Measurements from ENCODE around the gene CCDC187.
A peak's percentile ranks its signal among the peaks of the same experiment; 100 is the strongest.

CCDC187 gene

DNA sequence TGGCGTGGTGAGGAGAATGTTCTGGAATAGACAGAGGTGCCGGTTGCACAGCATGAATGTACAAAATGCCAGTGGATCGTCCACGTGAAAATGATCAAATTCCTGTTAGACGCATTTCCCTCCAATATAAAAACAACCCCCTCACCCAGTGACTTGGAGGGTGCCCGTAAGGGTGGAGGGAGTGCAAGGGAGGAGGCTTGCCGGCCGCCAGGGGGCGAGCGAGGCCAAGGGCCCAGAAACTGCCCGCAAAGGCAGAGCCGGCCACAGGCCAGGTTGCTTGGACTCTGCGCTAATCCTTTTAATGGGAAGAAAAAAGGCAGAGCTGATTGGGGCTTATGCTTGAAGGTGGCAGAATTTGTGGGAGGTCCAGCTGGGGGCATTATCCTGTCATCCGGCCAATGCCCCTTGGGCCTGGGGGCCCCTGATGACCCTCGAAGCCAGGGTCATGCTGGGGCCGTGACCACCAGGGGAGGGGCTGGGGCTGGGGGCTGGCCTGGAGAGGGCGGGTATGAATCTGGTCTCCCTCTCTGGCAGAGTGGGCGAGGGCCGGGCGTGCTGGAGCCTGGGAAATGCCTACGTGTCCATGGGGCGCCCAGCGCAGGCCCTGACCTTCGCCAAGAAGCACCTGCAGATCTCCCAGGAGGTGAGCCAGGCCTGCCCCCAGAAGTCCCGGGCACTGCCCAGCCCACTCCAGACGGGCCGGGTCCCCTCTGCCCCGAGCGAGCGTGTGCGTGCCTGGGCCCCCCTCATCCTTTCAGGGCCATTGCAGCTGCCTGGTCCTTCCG lies 35.5 kb upstream of the CCDC187 start:
- Histone ChIP-seq H3K4me3 (ENCODE audit: low read length) (no peak overlapping the region), H3K4me2 (ENCODE audit: low read length) (no peak overlapping the region), H4K20me1 (ENCODE audit: control insufficient read depth, insufficient read depth, low read depth, low read length) (no peaks in the 10 kb centered on the region), H3K4me1 (ENCODE audit: control insufficient read depth, low read length) (peaks cover 9% of the 10 kb centered on the region; the same call in 1 of the 2 replicates), H3K9me2 (replicated peaks; ENCODE audit: control insufficient read depth, low read length) (no peaks in the 10 kb centered on the region), H3K79me2 (ENCODE audit: control insufficient read depth, low read length) (no peaks in the 10 kb centered on the region), H3K27ac (ENCODE audit: low read depth, low read length) (no peak overlapping the region), H3K27me3 (ENCODE audit: control insufficient read depth, low read length) (no peaks in the 10 kb centered on the region), H3F3A (ENCODE audit: control insufficient read depth, insufficient read depth) (no peaks in the 10 kb centered on the region), H3K36me3 (ENCODE audit: control insufficient read depth, low read length) (no peaks in the 10 kb centered on the region), H3K9me3 (ENCODE audit: control insufficient read depth, insufficient read depth, low read length) (no peaks in the 10 kb centered on the region)
- TF ChIP-seq, protein P1, sequence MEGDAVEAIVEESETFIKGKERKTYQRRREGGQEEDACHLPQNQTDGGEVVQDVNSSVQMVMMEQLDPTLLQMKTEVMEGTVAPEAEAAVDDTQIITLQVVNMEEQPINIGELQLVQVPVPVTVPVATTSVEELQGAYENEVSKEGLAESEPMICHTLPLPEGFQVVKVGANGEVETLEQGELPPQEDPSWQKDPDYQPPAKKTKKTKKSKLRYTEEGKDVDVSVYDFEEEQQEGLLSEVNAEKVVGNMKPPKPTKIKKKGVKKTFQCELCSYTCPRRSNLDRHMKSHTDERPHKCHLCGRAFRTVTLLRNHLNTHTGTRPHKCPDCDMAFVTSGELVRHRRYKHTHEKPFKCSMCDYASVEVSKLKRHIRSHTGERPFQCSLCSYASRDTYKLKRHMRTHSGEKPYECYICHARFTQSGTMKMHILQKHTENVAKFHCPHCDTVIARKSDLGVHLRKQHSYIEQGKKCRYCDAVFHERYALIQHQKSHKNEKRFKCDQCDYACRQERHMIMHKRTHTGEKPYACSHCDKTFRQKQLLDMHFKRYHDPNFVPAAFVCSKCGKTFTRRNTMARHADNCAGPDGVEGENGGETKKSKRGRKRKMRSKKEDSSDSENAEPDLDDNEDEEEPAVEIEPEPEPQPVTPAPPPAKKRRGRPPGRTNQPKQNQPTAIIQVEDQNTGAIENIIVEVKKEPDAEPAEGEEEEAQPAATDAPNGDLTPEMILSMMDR (IDR thresholded peaks at IDR 0.05; ENCODE audit: low read depth, low read length, poor library complexity, severe bottlenecking): peak; percentile 99
- TF ChIP-seq EZH2phosphoT487 (IDR thresholded peaks at IDR 0.05; ENCODE audit: borderline replicate concordance, low read length): no peak

DNA sequence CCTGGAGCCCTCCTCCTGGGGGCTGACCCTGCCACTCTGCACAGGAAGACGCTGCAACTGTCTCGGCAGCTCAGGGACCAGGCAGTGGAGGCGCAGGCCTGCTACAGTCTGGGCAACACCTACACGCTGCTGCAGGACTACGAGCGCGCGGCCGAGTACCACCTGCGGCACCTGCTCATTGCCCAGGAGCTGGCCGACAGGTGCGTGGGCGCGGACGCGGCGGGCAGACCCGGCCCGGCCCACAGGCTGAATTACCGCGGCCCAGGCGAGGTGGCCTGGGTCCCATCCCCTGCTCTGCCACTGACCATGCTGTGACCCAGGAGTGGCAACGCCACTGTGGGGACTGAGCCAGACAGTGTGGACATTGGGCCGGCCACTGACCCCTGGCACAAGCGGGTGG lies 34.6 kb upstream of the CCDC187 start:
- TF ChIP-seq, protein P1 (IDR thresholded peaks at IDR 0.05; ENCODE audit: low read depth, low read length, poor library complexity, severe bottlenecking): no peak
- TF ChIP-seq EZH2phosphoT487 (IDR thresholded peaks at IDR 0.05; ENCODE audit: borderline replicate concordance, low read length): no peak
- Histone ChIP-seq H3K36me3 (ENCODE audit: control insufficient read depth, low read length) (no peaks in the 10 kb centered on the region), H3K4me2 (ENCODE audit: low read length) (no peak overlapping the region)

DNA sequence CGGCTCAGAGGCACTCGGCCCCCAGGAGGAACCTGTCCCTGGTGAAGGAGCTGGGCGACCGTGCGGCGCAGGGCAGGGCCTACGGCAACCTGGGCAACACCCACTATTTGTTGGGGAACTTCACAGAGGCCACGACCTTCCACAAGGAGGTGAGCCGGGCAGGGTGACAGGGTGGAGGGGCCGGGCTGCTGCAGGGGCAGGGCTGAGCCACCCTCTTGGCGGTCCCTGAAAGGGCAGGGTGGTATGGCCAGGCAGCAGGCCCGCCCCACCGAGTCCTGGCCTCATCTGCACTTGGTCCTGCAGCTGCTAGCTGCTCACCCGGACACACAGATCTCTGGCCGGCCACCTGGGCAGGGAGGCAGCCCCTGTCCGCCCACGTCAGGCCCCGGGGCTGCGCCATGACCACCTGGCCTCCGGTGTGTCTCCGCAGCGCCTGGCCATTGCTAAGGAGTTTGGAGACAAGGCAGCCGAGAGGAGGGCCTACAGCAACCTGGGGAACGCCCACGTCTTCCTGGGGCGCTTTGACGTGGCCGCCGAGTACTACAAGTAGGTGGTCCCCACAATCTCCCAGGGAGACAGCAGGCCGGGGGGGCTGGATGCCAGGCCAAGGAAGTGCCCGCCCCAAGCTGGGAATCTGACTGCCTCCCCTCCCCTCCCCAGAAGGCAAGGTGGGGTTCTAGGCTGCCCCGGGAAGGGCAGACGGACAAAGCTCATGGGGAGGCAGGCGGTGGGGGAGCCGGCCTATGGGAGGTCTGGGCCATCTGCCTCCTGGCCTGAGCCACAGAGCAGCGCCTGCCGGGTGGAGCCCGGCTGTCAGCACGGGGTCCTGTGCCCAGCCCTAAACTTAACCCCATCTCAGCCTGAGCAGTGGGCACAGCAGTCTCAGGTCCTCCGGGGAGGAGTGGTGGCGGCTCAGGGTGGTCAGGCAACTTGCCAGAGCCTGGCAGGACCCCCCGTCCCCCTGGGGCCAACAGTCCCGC lies 33.8 kb upstream of the CCDC187 start:
- Histone ChIP-seq H3K4me3 (ENCODE audit: low read length) (no peak overlapping the region), H3K9me3 (ENCODE audit: control insufficient read depth, insufficient read depth, low read length) (no peaks in the 10 kb centered on the region), H3K4me1 (ENCODE audit: control insufficient read depth, low read length) (peaks cover 4% of the 10 kb centered on the region; the same call in 1 of the 2 replicates), H3K27ac (ENCODE audit: low read depth, low read length) (no peak overlapping the region), H3K4me2 (ENCODE audit: low read length) (no peak overlapping the region), H3F3A (ENCODE audit: control insufficient read depth, insufficient read depth) (no peaks in the 10 kb centered on the region), H3K9me2 (replicated peaks; ENCODE audit: control insufficient read depth, low read length) (no peaks in the 10 kb centered on the region), H4K20me1 (ENCODE audit: control insufficient read depth, insufficient read depth, low read depth, low read length) (no peaks in the 10 kb centered on the region), H3K36me3 (ENCODE audit: control insufficient read depth, low read length) (no peaks in the 10 kb centered on the region), H3K27me3 (ENCODE audit: control insufficient read depth, low read length) (no peaks in the 10 kb centered on the region), H3K79me2 (ENCODE audit: control insufficient read depth, low read length) (no peaks in the 10 kb centered on the region)
- TF ChIP-seq EZH2phosphoT487 (IDR thresholded peaks at IDR 0.05; ENCODE audit: borderline replicate concordance, low read length): no peak
- TF ChIP-seq, protein P1 (IDR thresholded peaks at IDR 0.05; ENCODE audit: low read depth, low read length, poor library complexity, severe bottlenecking): no peak

More for the DNA sequence above, 34.6 kb upstream of the CCDC187 start:
- Histone ChIP-seq H4K20me1 (ENCODE audit: control insufficient read depth, insufficient read depth, low read depth, low read length) (no peaks in the 10 kb centered on the region), H3K79me2 (ENCODE audit: control insufficient read depth, low read length) (no peaks in the 10 kb centered on the region), H3K9me3 (ENCODE audit: control insufficient read depth, insufficient read depth, low read length) (no peaks in the 10 kb centered on the region), H3F3A (ENCODE audit: control insufficient read depth, insufficient read depth) (no peaks in the 10 kb centered on the region), H3K4me3 (ENCODE audit: low read length) (no peak overlapping the region), H3K4me1 (ENCODE audit: control insufficient read depth, low read length) (peaks cover 9% of the 10 kb centered on the region; the same call in 1 of the 2 replicates), H3K27me3 (ENCODE audit: control insufficient read depth, low read length) (no peaks in the 10 kb centered on the region), H3K27ac (ENCODE audit: low read depth, low read length) (no peak overlapping the region), H3K9me2 (replicated peaks; ENCODE audit: control insufficient read depth, low read length) (no peaks in the 10 kb centered on the region)
